Cerebellar nuclear complex (tissue), 1 donor: ENCODE data around the gene CABP5.
"Not testable (repeated sequence)": the region's sequence is repeated elsewhere in the genome, so short reads cannot be mapped to it uniquely, and the experiment has no call there.

Source experiments
- DNase-seq, 2 experiments: peaks; one replicate each; lab custom pipeline; 2025; lab: John Stamatoyannopoulos, UW

CABP5 gene

GRCh38 chr19:48043675-48044258, at the start of gene CABP5:
TSS of gene CABP5 (minus strand) at chr19:48044079. CDS start at chr19:48043922, 157 bp downstream.
- no peak for DNase-seq

- not testable (repeated sequence) for DNase-seq
Observed at GRCh38 chr19:48091111-48091718, 47.3 kb upstream of the CABP5 start.

GRCh38 chr19:48090281-48090802, 46.5 kb upstream of the CABP5 start:
- DNase-seq, result no peak

GRCh38 chr19:48088991-48089390, 45.1 kb upstream of the CABP5 start:
- not testable (repeated sequence) for DNase-seq

GRCh38 chr19:48085904-48086864, 42.3 kb upstream of the CABP5 start:
- no peak for DNase-seq

- DNase-seq, result no peak
Observed at GRCh38 chr19:48085076-48085475, 41.2 kb upstream of the CABP5 start.

- DNase-seq, result no peak
Observed at GRCh38 chr19:48081106-48081505, 37.2 kb upstream of the CABP5 start.

- not testable (repeated sequence) for DNase-seq
Observed at GRCh38 chr19:48070177-48070769, 26.4 kb upstream of the CABP5 start.

- DNase-seq, result no peak
Observed at GRCh38 chr19:48069435-48069834, 25.6 kb upstream of the CABP5 start.

GRCh38 chr19:48064509-48064908, 20.6 kb upstream of the CABP5 start:
- DNase-seq, result no peak

- no peak for DNase-seq
Observed at GRCh38 chr19:48061401-48062344, 17.8 kb upstream of the CABP5 start.

- DNase-seq, result no peak
Observed at GRCh38 chr19:48060381-48060780, 16.5 kb upstream of the CABP5 start.

- DNase-seq, result no peak
Observed at GRCh38 chr19:48059331-48059730, 15.5 kb upstream of the CABP5 start.

- DNase-seq, result no peak
Observed at GRCh38 chr19:48053856-48054255, 10.0 kb upstream of the CABP5 start.

GRCh38 chr19:48053076-48053475, 9.2 kb upstream of the CABP5 start:
- DNase-seq, result no peak

GRCh38 chr19:48051335-48052033, 7.6 kb upstream of the CABP5 start:
- no peak for DNase-seq

GRCh38 chr19:48044561-48044960, 682 bp upstream of the CABP5 start:
- DNase-seq, result no peak

- DNase-seq, result no peak
Observed at GRCh38 chr19:48041877-48042580, 1.9 kb downstream of the CABP5 start.

- no peak for DNase-seq
Observed at GRCh38 chr19:48036765-48037164, 7.1 kb downstream of the CABP5 start.

GRCh38 chr19:48033604-48034003, 10.3 kb downstream of the CABP5 start:
- DNase-seq, result no peak
